GM21526 (cell line): ENCODE results near the gene MN1.

Experiments
- ATAC-seq: cut with Tn5 transposase; IDR thresholded peaks from one replicate; pipeline ENCODE4 v1.9.1; 2021; ENCODE audit warnings: moderate library complexity; ENCODE audit not compliant: unreplicated experiment, low FRiP score

Gene MN1

DNA sequence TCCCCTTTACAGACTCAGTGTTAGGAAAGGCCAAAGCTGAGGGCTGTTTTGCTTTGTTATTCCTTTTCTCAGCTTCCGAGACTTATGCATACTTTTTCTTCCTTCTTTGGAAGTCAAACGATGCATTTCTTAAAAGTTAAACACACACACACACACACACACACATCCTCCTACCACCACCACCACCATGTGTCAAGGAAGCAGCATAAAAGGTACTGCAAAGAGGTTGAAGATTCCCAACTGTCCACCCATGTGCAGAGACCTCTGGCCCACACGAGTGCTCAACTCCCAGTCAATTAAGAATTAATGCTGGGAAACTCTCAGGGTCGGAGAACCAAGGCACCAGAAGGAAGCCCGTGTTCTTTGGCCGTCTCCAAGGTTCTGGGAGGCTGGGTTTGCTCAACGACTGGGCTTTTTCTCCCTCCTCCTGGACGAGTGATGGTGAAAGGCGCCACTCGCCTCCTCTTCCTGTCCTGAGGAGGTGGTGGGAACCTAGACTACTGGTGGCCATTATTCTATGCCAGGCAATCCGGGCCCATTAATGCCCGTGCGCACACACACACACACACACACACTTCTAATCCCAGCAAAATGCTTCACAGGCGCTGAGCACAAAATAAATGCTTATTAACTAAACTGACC lies 15.1 kb downstream of the MN1 start:
- no peak for ATAC-seq

- no peak for ATAC-seq
Observed at GRCh38 chr22:27785831-27786230, 15.7 kb downstream of the MN1 start.

- ATAC-seq = no peak
Observed at GRCh38 chr22:27784120-27784475, 17.5 kb downstream of the MN1 start.

GRCh38 chr22:27783436-27784119 lies 18.0 kb downstream of the MN1 start:
- no peak for ATAC-seq

DNA sequence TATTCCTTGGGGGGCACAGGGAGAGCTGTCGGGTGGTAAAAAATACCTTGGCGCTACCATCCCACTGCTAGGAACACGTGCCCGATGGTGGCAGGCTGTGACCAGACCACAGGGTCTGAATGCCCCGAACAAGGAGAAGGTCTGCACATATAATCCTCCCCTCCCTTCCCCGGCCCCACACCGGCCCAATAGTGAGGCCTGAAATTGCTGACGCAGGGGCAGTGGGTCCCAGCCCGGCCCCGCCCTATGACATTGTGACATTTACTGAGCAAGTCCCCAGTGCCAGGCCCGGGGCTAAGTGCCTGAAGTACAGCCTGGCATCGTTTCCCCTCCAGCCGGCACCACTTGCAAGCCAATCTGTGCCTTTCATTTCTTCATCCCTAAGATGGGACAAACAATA lies 19.5 kb downstream of the MN1 start:
- ATAC-seq = no peak

DNA sequence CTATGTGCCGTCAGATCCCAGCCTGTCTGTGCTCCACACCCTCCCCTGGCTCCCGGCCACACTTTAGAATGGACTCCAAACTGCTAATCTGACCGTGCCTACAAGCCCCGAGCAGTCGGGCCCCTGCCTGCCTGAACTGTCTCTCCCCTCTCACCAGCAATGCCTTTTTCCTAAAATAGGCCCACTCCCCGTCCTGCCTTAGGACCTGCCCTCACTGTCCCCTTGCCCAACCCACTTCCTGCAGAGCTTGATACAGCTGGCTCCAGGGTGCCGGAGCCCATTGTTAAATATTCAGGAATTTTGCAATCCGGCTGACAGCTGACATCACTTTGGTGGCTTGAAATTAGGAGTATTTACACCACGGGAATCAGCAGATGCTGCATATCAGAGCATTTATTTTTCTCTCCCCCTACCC lies 21.4 kb downstream of the MN1 start:
- ATAC-seq = no peak

DNA sequence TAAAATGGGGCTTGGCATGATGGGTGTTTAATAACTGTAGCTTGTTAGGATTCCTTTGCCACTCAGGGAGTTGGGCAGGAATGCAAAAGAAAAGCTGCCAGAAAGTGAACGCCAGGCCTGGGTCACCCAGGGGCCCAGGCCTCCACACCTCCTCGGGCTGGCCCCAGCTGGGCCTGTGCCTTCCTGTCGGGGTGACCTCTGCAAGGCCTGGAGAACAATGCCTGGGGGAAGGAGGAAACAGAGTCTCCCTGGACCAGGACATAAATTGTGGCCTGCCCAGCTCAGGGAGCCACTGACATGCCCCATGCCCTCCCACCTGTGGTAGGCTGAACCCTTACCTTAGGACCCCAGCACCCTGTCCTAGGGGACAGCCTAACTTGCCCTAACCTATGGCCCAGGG lies 21.9 kb downstream of the MN1 start:
- ATAC-seq = no peak

GRCh38 chr22:27778294-27779090 lies 23.1 kb downstream of the MN1 start:
- no peak for ATAC-seq

- no peak for ATAC-seq
Observed at GRCh38 chr22:27777128-27777527, 24.4 kb downstream of the MN1 start.

- no peak for ATAC-seq
Observed at GRCh38 chr22:27776650-27776958, 25.0 kb downstream of the MN1 start.

GRCh38 chr22:27775758-27776649 lies 25.6 kb downstream of the MN1 start:
- ATAC-seq = no peak

DNA sequence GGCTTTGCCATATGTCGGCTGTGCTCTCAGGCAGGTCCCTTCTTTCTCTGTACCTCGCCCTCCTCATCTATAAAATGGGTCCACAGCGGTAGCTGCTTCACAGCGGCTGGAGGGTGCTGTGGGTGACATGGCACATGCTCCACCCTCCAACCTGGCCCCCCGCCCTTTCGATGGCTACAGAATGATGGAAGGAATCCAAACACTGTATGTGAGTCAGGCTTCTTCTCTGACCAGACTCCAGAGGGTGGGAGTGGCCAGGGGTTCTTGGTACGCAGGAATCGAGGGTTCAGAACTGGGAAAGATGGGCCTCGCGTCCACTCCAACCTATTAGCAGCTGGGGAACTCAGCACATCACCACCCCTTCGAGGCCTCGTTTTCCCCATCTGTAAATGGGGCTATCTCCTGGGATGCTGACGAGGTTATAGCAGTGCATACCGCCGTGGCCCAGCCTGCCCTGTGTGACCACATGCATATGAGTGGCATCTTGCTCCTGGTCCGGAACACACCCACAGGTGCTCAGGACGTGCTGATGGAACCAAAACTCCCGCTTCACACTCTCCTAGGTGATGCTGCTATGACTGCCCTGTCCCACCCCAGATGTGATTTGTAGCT lies 26.4 kb downstream of the MN1 start:
- no peak for ATAC-seq

DNA sequence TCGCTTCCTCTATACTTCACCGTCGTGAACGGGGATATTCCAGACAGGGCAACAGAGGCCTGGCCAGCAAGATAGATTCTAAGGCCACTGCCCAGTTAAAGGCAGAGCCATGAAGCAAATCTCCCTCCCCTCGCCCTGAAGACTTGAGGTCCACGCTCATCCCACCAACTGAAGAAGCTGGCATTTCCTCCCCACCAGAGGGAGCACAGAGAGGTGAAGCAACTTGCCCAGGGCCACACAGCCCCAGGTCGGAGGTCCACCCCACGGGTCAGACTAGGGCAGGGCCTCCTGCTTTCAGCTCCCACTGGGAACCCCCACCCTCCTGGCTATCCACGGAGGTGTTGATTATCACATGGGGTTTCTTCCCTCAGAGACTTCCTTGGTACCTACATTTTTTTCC lies 27.4 kb downstream of the MN1 start:
- no peak for ATAC-seq

DNA sequence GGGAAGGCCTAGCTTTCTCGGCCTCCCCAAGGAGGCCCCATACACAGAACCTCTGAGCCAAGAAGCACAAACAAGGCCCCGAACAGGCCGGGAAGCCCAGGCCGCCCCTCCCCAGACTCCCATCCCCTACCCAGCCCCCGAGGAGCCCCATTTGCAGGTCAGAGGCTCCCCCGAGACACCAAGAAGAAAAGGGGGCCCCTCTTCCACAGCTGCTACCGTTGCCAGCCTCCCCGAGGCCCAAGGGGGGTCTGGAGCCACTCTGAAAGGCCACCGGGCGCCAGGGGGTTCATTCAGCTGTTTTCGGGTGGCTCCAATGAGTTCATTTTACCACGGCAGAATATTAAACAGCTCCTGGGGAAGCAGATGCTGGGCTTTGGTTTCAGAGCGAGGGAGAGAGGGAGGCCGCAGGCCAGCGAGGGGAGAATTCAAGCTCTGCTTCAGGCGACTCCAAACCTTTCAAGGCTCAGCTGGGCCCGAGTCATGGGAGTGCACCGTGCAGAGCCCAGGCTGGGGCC lies 28.5 kb downstream of the MN1 start:
- no peak for ATAC-seq

DNA sequence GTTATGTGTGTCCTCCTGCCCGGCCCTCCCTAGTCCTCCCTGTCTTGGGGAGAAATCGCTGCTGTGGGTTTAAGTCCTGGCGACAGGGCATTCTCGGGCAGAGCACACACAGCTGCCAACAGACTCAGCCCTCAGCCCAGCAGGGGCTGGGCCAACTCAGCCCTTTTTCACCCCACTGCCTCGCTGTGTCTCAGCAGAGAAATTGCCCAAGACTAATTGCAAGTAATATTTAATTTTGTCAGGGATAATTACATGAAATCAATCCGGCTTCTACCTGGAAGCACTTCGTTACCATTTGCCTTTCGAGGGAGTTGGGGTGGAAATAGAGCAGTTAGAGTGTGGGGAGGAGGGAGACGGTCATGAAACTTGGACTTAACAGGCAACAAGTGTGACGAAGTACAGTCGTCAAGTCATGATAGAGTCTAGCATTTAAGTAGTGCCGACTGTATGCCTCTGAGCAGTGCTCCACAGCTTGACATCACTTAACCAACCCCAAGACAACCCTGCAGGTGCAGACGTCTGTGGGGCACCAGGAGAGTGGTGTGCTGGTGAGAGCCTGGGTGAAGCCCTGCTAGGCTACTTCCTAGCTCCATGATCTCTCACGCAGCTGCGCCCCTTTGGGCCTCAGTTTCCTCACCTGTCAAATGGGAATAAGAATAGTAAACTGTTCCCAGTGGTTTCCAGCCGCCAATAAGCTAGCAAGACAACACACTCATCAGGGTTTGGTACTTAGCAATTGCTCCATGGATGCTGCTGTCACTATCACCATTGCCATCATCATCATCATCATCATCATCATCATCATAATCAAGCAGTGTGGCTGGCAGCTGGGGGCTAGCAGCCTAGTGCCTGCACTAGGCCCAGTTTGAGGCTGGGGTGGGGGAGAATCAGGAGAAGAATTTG lies 29.2 kb downstream of the MN1 start:
- no peak for ATAC-seq

DNA sequence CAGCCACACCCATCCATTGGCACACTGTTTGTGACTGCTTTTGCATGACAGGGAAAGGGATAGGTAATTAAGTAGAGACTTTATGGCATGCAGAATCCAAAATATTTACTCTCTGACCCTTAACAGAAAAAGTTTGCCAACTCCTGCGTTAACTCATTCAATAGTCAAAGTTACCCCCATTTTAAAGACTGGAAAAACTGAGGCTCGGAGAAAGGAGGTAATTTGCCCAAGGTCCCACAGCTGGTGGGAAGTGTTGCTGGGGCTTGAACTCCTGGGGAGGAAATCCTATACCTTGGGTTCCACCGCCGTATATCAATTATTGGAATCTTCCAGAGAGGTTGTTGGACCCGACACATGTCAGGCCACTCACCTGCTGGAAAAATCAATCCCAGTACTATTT lies 29.9 kb downstream of the MN1 start:
- no peak for ATAC-seq

GRCh38 chr22:27769012-27769411 lies 32.5 kb downstream of the MN1 start:
- ATAC-seq = no peak

DNA sequence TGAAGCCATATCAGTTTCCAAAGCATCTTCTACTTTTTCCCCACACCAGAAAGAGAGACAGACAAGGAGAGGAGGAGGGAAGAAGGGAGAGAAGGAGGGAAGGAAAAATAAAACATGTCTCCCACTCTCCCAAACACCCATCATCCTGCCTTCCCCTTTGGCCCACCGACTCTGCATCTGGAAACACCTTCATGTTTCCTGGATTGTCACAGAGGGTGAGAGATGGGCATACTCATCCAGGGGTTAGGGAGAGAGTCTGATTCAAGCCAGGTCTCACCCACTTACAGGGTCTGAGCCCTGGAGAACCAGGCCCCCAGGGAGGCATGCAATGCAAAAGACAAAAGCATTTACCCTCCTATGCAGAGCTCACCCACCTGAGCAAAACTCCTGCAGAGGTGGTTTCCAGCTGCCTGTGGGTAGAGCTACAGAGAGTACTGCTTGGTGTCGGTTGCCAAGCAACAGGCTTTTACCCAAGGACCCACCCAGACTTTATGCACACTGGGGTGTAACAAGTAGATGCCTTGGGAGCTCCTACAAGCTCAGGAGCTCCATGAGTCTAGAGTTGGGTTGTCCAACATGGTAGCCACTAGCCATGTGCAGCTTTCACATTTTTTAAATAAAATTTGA lies 33.4 kb downstream of the MN1 start:
- ATAC-seq = no peak

DNA sequence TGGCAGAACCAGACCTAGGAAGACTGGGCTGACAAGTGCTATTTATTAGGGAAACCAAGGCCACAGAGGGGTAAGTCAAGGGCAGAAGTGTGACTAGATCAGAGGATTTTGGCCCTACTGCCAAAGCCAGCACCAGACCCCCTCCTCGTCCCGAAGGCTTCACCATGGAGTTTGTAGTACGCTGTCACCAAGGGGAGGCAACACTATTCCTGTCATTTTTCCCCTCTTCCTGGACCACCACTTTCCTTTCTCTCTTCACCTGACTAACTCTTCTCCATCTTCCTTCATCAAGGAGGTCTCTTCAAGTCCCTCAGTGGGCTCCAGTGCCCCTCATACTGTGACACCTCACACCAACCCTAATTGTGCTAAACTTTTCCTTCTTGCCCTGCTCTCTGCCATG lies 34.9 kb downstream of the MN1 start:
- ATAC-seq = no peak
